OCI-LY7 (cell line): Measurements from ENCODE around the gene NIN. TPM values are rescaled to one million over a fixed set of nuclear protein-coding genes. Genes with fewer than 3 reads are reported as not detected.

Experiments
- BruUV-seq: library from RNA; stranded (reverse); fragments of 400-500 nt; replicated peaks from 2 replicates; lab custom pipeline; 2021; lab: Mats Ljungman, UMichigan
- CTCF ChIA-PET: fragments of 300-600 bp; sonication (Branson Sonifier 250); formaldehyde crosslinking; loops from one replicate; lab custom pipeline; 2022; ENCODE audit warnings: antibody characterized with exemption; ENCODE audit not compliant: unreplicated experiment; lab: Charles Lee
- POLR2A ChIA-PET: fragments of 300-600 bp; sonication (Branson Sonifier 250); formaldehyde crosslinking; loops from one replicate; lab custom pipeline; 2022; ENCODE audit warnings: antibody characterized with exemption; lab: Charles Lee
- DNase-seq: peaks from one replicate; pipeline ENCODE4 v3.0.0-alpha.2; 2015; ENCODE audit warnings: low spot score
- H2AFZ ChIP-seq: fragments of 200-600 bp; sonication (generic), shearing (Covaris generic); 2 replicates; pipeline ENCODE4 v1.6.1; 2014; ENCODE audit warnings: mild to moderate bottlenecking, antibody characterized with exemption, low read length, moderate library complexity
- H3K27ac ChIP-seq: fragments of 200-600 bp; sonication (generic); 2 replicates; pipeline ENCODE4 v1.5.1; 2014; ENCODE audit warnings: mixed run types, low read depth, mild to moderate bottlenecking, moderate library complexity, low read length, inconsistent platforms; ENCODE audit not compliant: poor library complexity, severe bottlenecking
- H3K36me3 ChIP-seq: fragments of 200-600 bp; sonication (generic); 2 replicates; pipeline ENCODE4 v1.6.1; 2014; ENCODE audit warnings: mild to moderate bottlenecking, antibody characterized with exemption, low read length, moderate library complexity, mixed read lengths; ENCODE audit not compliant: insufficient read depth
- H3K4me1 ChIP-seq: fragments of 200-600 bp; sonication (generic); 2 replicates; pipeline ENCODE4 v1.5.1; 2014; ENCODE audit warnings: mild to moderate bottlenecking, low read length; ENCODE audit not compliant: insufficient read depth, poor library complexity, severe bottlenecking
- H3K4me2 ChIP-seq: fragments of 200-600 bp; sonication (generic); 2 replicates; pipeline ENCODE4 v1.6.1; 2014; ENCODE audit warnings: mild to moderate bottlenecking, low read length
- H3K4me3 ChIP-seq: fragments of 200-600 bp; sonication (generic); 2 replicates; pipeline ENCODE4 v1.5.1; 2014; ENCODE audit warnings: mild to moderate bottlenecking, low read depth, low read length; ENCODE audit not compliant: poor library complexity, severe bottlenecking
- H3K79me2 ChIP-seq: fragments of 200-600 bp; sonication (generic); 2 replicates; pipeline ENCODE4 v1.6.1; 2016; ENCODE audit warnings: low read depth, mild to moderate bottlenecking, low read length, moderate library complexity, mixed read lengths; ENCODE audit not compliant: insufficient read depth
- H3K9me2 ChIP-seq: fragments of 200-600 bp; sonication (generic); 2 replicates; pipeline ENCODE4 v1.6.1; 2016; ENCODE audit warnings: mild to moderate bottlenecking, low read length, mixed read lengths; ENCODE audit not compliant: insufficient read depth
- H3K9me3 ChIP-seq: fragments of 200-600 bp; sonication (generic); 2 replicates; pipeline ENCODE4 v1.6.1; 2014; ENCODE audit warnings: mild to moderate bottlenecking, mixed run types, low read length, mixed read lengths
- H4K20me1 ChIP-seq: fragments of 200-600 bp; sonication (generic); 2 replicates; pipeline ENCODE4 v1.6.1; 2014; ENCODE audit warnings: mild to moderate bottlenecking, antibody characterized with exemption, low read length, moderate library complexity, mixed read lengths; ENCODE audit not compliant: insufficient read depth
- EZH2phosphoT487 ChIP-seq: fragments of 200-600 bp; sonication (generic); IDR thresholded peaks from 2 replicates; pipeline ENCODE4 v1.6.1; 2018; ENCODE audit warnings: low read depth, borderline replicate concordance, mild to moderate bottlenecking, mixed run types, antibody characterized with exemption, low read length, moderate library complexity, mixed read lengths
- intact Hi-C: fragments of 100-400 bp; cut with micrococcal nuclease; formaldehyde crosslinking; loops from one replicate; pipeline ENCODE4 v1.10.0; 2022; ENCODE audit not compliant: unreplicated experiment
- small RNA-seq: library from RNA; depleted of rRNA; stranded (forward); fragments of <200 nt; gene quantifications from one replicate; pipeline ENCODE3, GENCODE V24; 2014
- total RNA-seq, 2 experiments: library from RNA; depleted of rRNA in 1 of 2; stranded (reverse); fragments of >200 nt in 1 of 2; shearing (Covaris generic) in 1 of 2; gene quantifications; 2 replicates each; pipeline ENCODE4 v1.2.3, GENCODE V29; 2014 to 2022
- TF ChIP-seq, protein P1 (sequence below): fragments of 200-600 bp; sonication (generic); conservative IDR thresholded peaks from 2 replicates; pipeline ENCODE4 v1.5.1; 2014; ENCODE audit warnings: mild to moderate bottlenecking, antibody characterized with exemption, low read length, moderate library complexity, mixed read lengths

NIN gene
- total RNA-seq, 2 experiments from 2014 or later: 95.3 to 189 TPM

DNA sequence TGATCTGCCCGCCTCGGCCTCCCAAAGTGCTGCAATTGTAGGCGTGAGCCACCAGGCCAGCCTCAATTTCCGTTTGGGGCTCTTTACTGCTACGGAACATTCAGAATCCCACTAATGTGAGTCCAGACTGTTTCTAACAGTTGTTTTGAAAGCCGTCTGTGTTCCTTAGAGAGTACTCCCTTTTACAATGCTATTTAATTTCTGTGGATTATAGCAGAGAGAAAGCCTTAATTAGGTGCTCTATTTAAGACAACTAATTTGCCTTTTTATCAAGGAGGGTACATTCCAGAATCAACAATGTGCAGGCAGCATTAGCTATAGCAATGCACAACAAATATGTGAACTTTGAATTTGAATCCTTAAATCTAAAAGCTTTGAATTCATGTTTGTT lies 160.1 kb downstream of the NIN start:
- H2AFZ ChIP-seq: no peak overlapping the region
- TF ChIP-seq, protein P1, sequence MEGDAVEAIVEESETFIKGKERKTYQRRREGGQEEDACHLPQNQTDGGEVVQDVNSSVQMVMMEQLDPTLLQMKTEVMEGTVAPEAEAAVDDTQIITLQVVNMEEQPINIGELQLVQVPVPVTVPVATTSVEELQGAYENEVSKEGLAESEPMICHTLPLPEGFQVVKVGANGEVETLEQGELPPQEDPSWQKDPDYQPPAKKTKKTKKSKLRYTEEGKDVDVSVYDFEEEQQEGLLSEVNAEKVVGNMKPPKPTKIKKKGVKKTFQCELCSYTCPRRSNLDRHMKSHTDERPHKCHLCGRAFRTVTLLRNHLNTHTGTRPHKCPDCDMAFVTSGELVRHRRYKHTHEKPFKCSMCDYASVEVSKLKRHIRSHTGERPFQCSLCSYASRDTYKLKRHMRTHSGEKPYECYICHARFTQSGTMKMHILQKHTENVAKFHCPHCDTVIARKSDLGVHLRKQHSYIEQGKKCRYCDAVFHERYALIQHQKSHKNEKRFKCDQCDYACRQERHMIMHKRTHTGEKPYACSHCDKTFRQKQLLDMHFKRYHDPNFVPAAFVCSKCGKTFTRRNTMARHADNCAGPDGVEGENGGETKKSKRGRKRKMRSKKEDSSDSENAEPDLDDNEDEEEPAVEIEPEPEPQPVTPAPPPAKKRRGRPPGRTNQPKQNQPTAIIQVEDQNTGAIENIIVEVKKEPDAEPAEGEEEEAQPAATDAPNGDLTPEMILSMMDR: no peak
- no peak for TF ChIP-seq EZH2phosphoT487
- no TSS peak for BruUV-seq
- H4K20me1 ChIP-seq: no peaks in the 10 kb centered on the region
- H3K4me3 ChIP-seq: no peak overlapping the region
- no peak overlapping the region for H3K4me2 ChIP-seq
- ChIA-PET CTCF (no interaction called here), POLR2A (interaction anchor here (0.7 kb wide), 2 partner anchors 50 to 132 kb away, joined by 3 to 13 read pairs; no protein-coding TSS in a partner anchor)
- H3K9me3 ChIP-seq: no peaks in the 10 kb centered on the region
- DNase-seq: no peak
- intact Hi-C loops: no loop called here
- no peaks in the 10 kb centered on the region for H3K36me3 ChIP-seq
- no peak overlapping the region for H3K27ac ChIP-seq
- peaks cover 16% of the 10 kb centered on the region for H3K4me1 ChIP-seq
- no peaks in the 10 kb centered on the region for H3K9me2 ChIP-seq
- H3K79me2 ChIP-seq: peaks cover 17% of the 10 kb centered on the region; the same call in 1 of the 2 replicates

DNA sequence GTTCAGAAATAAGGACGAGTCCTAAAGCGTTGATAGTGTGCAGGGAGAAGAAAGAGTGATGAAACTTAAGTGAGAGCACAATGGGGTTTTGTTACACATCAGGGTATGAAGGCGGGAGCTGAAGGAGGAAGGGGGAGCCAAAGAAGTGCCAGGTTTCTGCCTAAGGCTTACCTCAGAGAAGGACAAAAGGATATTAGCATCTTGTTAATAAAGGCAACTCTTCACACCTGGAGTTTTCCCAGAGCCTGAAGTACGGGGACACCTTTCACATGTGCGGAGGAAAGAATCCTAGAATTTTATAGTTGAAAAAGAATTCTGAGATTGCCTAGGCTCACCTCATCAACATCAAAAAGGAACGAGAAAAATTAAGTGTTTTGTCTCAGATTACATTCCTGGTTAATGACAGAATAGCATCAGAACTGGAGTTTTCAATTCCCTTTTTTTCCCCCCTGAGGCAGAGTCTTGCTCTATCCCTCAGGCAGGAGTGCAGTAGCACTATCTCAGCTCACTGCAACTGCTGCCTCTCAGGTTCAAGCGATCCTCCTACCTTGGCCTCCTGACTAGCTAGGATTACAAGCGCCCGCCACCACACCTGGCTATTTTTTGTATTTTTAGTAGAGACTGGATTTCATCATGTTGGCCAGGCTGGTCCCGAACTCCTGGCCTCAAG lies 160.6 kb downstream of the NIN start:
- Histone ChIP-seq H3K36me3 (peaks cover 3% of the 10 kb centered on the region; the same call in 1 of the 2 replicates), H2AFZ (no peak overlapping the region), H4K20me1 (no peaks in the 10 kb centered on the region), H3K4me1 (peaks cover 21% of the 10 kb centered on the region), H3K4me2 (no peak overlapping the region), H3K27ac (no peak overlapping the region), H3K4me3 (no peak overlapping the region), H3K9me3 (no peaks in the 10 kb centered on the region), H3K9me2 (no peaks in the 10 kb centered on the region), H3K79me2 (peaks cover 22% of the 10 kb centered on the region; the same call in 1 of the 2 replicates)
- ChIA-PET CTCF (no interaction called here), POLR2A (no interaction called here)
- no TSS peak for BruUV-seq
- no peak for TF ChIP-seq EZH2phosphoT487
- TF ChIP-seq, protein P1: no peak
- intact Hi-C loops: no loop called here
- no peak for DNase-seq

Small RNA genes lying within 50 kb of the gene (small RNA-seq; reads per million reads assigned to genes)
- not detected for gene RF00593

Other genes with a start within 250 kb of the NIN start
- gene SAV1, start 162.9 kb downstream of the NIN start, total RNA-seq (2014; rRNA removed; shearing (Covaris generic)): 6.7 and 10.4 TPM in 2 replicates
- gene SAV1, start 162.9 kb downstream of the NIN start, total RNA-seq (2022): 17.9 and 18.2 TPM in 2 replicates
- gene ABHD12B, start 40.9 kb upstream of the NIN start, total RNA-seq (2014; rRNA removed; shearing (Covaris generic)): 9.0 and 10.7 TPM in 2 replicates
- gene ABHD12B, start 40.9 kb upstream of the NIN start, total RNA-seq (2022): 6.8 and 13.1 TPM in 2 replicates
- 2.8 and 12.2 TPM in 2 replicates for gene PYGL, start 113.3 kb upstream of the NIN start, total RNA-seq (2014; rRNA removed; shearing (Covaris generic))
- gene PYGL, start 113.3 kb upstream of the NIN start, total RNA-seq (2022): 2.6 and 3.3 TPM in 2 replicates